Adrenal gland (tissue), 12 donors: ENCODE data around the gene CHD2. TPM values are rescaled to one million over a fixed set of nuclear protein-coding genes. Genes with fewer than 3 reads are reported as not detected.

Source experiments
- DNase-seq, 7 donors: peaks; one replicate each; pipeline ENCODE4 v3.0.0-alpha.2; 2019 to 2020
- H3K27ac ChIP-seq, 5 donors: fragments of 200-600 bp; sonication (generic) in 4 of 5; 1 replicate in 3 of 5; 2 replicates in 2 of 5; pipeline versions ENCODE4 v1.5.1 to v1.8.0; 2016 to 2020; ENCODE audit warnings: mild to moderate bottlenecking in 1 of 5
- H3K27me3 ChIP-seq: fragments of 200-600 bp; 2 replicates; pipeline ENCODE4 v1.8.0; 2021
- H3K36me3 ChIP-seq, 2 donors: fragments of 200-600 bp; replicated peaks in 1 of 2; 1 replicate in 1 of 2; 2 replicates in 1 of 2; pipeline versions ENCODE4 v1.5.1 to v1.8.0; 2018 to 2022
- H3K4me1 ChIP-seq, 2 donors: fragments of 200-600 bp; replicated peaks in 1 of 2; 1 replicate in 1 of 2; 2 replicates in 1 of 2; pipeline versions ENCODE4 v1.5.1 to v1.8.0; 2018 to 2021
- H3K4me3 ChIP-seq, 4 donors: fragments of 200-600 bp; sonication (generic) in 3 of 4; one replicate each; pipeline ENCODE4 v1.5.1; 2016 to 2018
- H3K9me3 ChIP-seq, 3 donors: fragments of 200-600 bp; sonication (generic) in 1 of 3; replicated peaks in 1 of 3; 1 replicate in 2 of 3; 2 replicates in 1 of 3; pipeline versions ENCODE4 v1.5.1 to v1.8.0; 2016 to 2021
- CTCF ChIP-seq, 6 experiments: fragments of 450-650 bp in 4 of 6; fragments of 200-600 bp in 2 of 6; sonication (generic) in 1 of 6; IDR thresholded peaks; 1 replicate in 5 of 6; 2 replicates in 1 of 6; pipeline versions ENCODE4 v1.5.1 to v1.8.0; 2016 to 2021; ENCODE audit warnings: antibody characterized with exemption in 6 of 6, mild to moderate bottlenecking in 2 of 6, moderate library complexity in 1 of 6
- POLR2A ChIP-seq, 2 donors: fragments of 450-650 bp; IDR thresholded peaks; one replicate each; pipeline ENCODE4 v1.6.1; 2017; ENCODE audit warnings: antibody characterized with exemption in 2 of 2, mild to moderate bottlenecking in 2 of 2, moderate library complexity in 1 of 2
- WGBS, 4 donors: extraction: QIAGEN DNeasy Blood & Tissue Kit in 2 of 4; methylation state at CpG; one replicate each; pipeline versions ENCODE4 v1.1.5 to v1.1.7; 2013 to 2017; 5-methylcytosine and 5-hydroxymethylcytosine counted together
- intact Hi-C, 2 donors: fragments of 100-400 bp; cut with DNase I; formaldehyde crosslinking; loops; one replicate each; pipeline versions ENCODE4 v1.14.1 to v1.15.0; 2022 to 2023
- polyA plus RNA-seq, 3 donors: library from polyadenylated mRNA; stranded (reverse); fragments of 200-250 nt in 2 of 3; fragments of 350-450 nt in 1 of 3; fragmentation: Illumina TruSeq in 1 of 3; extraction: RNeasy Lipid Tissue Mini Kit (QIAGEN cat#74804) in 1 of 3; gene quantifications; one replicate each; pipeline ENCODE4 v1.2.3, GENCODE V29; 2013 to 2014
- total RNA-seq, 9 donors: library from RNA; depleted of rRNA in 4 of 9; stranded (reverse); fragments of >200 nt in 4 of 9; fragments of 120-200 nt in 1 of 9; fragmentation: NEBNext Ultra II Directional in 1 of 9; extraction: Animal tissue kit (Norgen Biotek cat#: 25700) in 1 of 9; gene quantifications; one replicate each; pipeline versions ENCODE4 v1.1.0 to v1.2.4, GENCODE V29; 2013 to 2023
- donor health status: healthy with polysubstance abuse.
- donor health status: Bipolar disorder and iron deficiency.
- donor health status: DM: yes; HTN: yes; CAD: no.
- donor health status: DM: no; HTN: no; CAD: no.
- donor health status: DM: no; HTN: no; CAD: no.
- donor health status: DM: yes; HTN: yes; CAD: no.

Gene CHD2
- total and polyA plus RNA-seq, 12 donors = 40.1 to 115 (median 70.9) TPM

- no peak for DNase-seq
- Histone ChIP-seq H3K27ac (no peak overlapping the region), H3K27me3 (no peaks in the 10 kb centered on the region), H3K9me3 (no peaks in the 10 kb centered on the region), H3K4me3 (no peak overlapping the region), H3K36me3 (peaks cover 0 to 93% of the 10 kb centered on the region in 2 donors), H3K4me1 (peaks cover 0 to 13% of the 10 kb centered on the region in 2 donors)
- 46 to 68% (median 61%) methylated on average over 2 of the region's 2 CpGs for WGBS, 4 donors
- TF ChIP-seq CTCF (IDR thresholded peaks at IDR 0.05) (no peak), POLR2A (IDR thresholded peaks at IDR 0.05) (no peak)
- intact Hi-C loops = no loop called here
These were observed 89.3 kb downstream of the CHD2 start for GRCh38 chr15:92989470-92989869.

- peaks cover 0 to 13% of the 10 kb centered on the region in 2 donors for H3K4me1 ChIP-seq
- no peak overlapping the region for H3K4me3 ChIP-seq
- no peak overlapping the region for H3K27ac ChIP-seq
- no peaks in the 10 kb centered on the region for H3K9me3 ChIP-seq
- no peak for TF ChIP-seq CTCF (IDR thresholded peaks at IDR 0.05)
- no peak for TF ChIP-seq POLR2A (IDR thresholded peaks at IDR 0.05)
- intact Hi-C loops = loop anchor here in 1 of 2 donors (10.0 kb wide), 1 partner anchor 45 kb away; no protein-coding TSS in a partner anchor
- no peak for DNase-seq
- 89 to 93% (median 92%) methylated on average over 2 of the region's 2 CpGs for WGBS, 4 donors
- H3K27me3 ChIP-seq = no peaks in the 10 kb centered on the region
- peaks cover 0 to 93% of the 10 kb centered on the region in 2 donors for H3K36me3 ChIP-seq
These were observed 89.9 kb downstream of the CHD2 start for GRCh38 chr15:92990031-92990430.

GRCh38 chr15:92992720-92993119 is 92.6 kb downstream of the CHD2 start:
- 87 to 98% (median 92%) methylated on average over 9 of the region's 9 CpGs for WGBS, 4 donors
- Histone ChIP-seq H3K36me3 (peaks cover 5 to 94% of the 10 kb centered on the region in 2 donors), H3K4me1 (peaks cover 0 to 13% of the 10 kb centered on the region in 2 donors), H3K27ac (no peak overlapping the region), H3K4me3 (no peak overlapping the region), H3K27me3 (no peaks in the 10 kb centered on the region), H3K9me3 (no peaks in the 10 kb centered on the region)
- TF ChIP-seq POLR2A (IDR thresholded peaks at IDR 0.05) (no peak), CTCF (IDR thresholded peaks at IDR 0.05) (no peak)
- intact Hi-C loops = loop anchor here in 1 of 2 donors (10.0 kb wide), 1 partner anchor 48 kb away; no protein-coding TSS in a partner anchor
- DNase-seq = no peak

GRCh38 chr15:92997821-92998220 is 97.7 kb downstream of the CHD2 start:
- no peak for DNase-seq
- WGBS, 4 donors = 93 to 96% (median 94%) methylated on average over 6 of the region's 6 CpGs
- TF ChIP-seq POLR2A (IDR thresholded peaks at IDR 0.05) (no peak), CTCF (IDR thresholded peaks at IDR 0.05) (no peak)
- H3K27ac ChIP-seq = no peak overlapping the region
- H3K4me3 ChIP-seq = no peak overlapping the region
- H3K36me3 ChIP-seq = peaks cover 5 to 98% of the 10 kb centered on the region in 2 donors
- intact Hi-C loops = loop anchor here in 1 of 2 donors (10.0 kb wide), 1 partner anchor 53 kb away; no protein-coding TSS in a partner anchor
- no peaks in the 10 kb centered on the region for H3K27me3 ChIP-seq
- H3K9me3 ChIP-seq = no peaks in the 10 kb centered on the region
- H3K4me1 ChIP-seq = no peaks in the 10 kb centered on the region
